IMR-90 (cell line): ENCODE measurements around the gene ANKH. TPM values are rescaled to one million over a fixed set of nuclear protein-coding genes. Genes with fewer than 3 reads are reported as not detected.

Source experiments
- ATAC-seq: fragments of 200-7000 bp; cut with Tn5 transposase; 2 replicates; pipeline ENCODE4 v1.9.1; 2020; ENCODE audit warnings: low read depth, mild to moderate bottlenecking, moderate library complexity
- BruUV-seq: library from RNA; stranded (reverse); fragments of 400-500 nt; replicated peaks from 2 replicates; lab custom pipeline; 2021; lab: Mats Ljungman, UMichigan
- CTCF ChIA-PET: fragments of 300-600 bp; formaldehyde crosslinking; extraction: SDS; loops from one replicate; lab custom pipeline; 2021; ENCODE audit warnings: antibody characterized with exemption; lab: Yijun Ruan, JAX
- POLR2A ChIA-PET: fragments of 300-600 bp; sonication (Branson Sonifier 250); formaldehyde crosslinking; loops from one replicate; lab custom pipeline; 2022; ENCODE audit warnings: antibody characterized with exemption; ENCODE audit not compliant: unreplicated experiment; lab: Charles Lee
- DNase-seq: peaks from one replicate; pipeline ENCODE4 v3.0.0; 2013
- H2AFZ ChIP-seq: replicated peaks from 2 replicates; pipeline ENCODE3; 2013; ENCODE audit warnings: low read length, mild to moderate bottlenecking; ENCODE audit not compliant: poor library complexity
- H2AK5ac ChIP-seq: 2 replicates; pipeline ENCODE4 v1.6.1; 2013; ENCODE audit warnings: low read depth, low read length, inconsistent platforms
- H2AK9ac ChIP-seq: replicated peaks from 2 replicates; pipeline ENCODE3; 2013; ENCODE audit warnings: mild to moderate bottlenecking, low read depth, low read length, moderate library complexity; ENCODE audit not compliant: poor library complexity
- H2BK120ac ChIP-seq: 2 replicates; pipeline ENCODE4 v1.6.1; 2013; ENCODE audit warnings: low read depth, low read length, inconsistent platforms
- H2BK15ac ChIP-seq: 3 replicates; pipeline ENCODE4 v1.6.1; 2013; ENCODE audit warnings: low read depth, low read length, inconsistent platforms
- H2BK20ac ChIP-seq: 2 replicates; pipeline ENCODE4 v1.6.1; 2013; ENCODE audit warnings: low read depth, mild to moderate bottlenecking, inconsistent platforms, low read length, moderate library complexity
- H2BK5ac ChIP-seq: 2 replicates; pipeline ENCODE4 v1.6.1; 2013; ENCODE audit warnings: mild to moderate bottlenecking, low read depth, low read length, inconsistent platforms; ENCODE audit not compliant: poor library complexity, severe bottlenecking
- H3K14ac ChIP-seq: replicated peaks from 2 replicates; pipeline ENCODE4 v1.6.1; 2013; ENCODE audit warnings: low read depth, low read length, inconsistent platforms
- H3K18ac ChIP-seq: 2 replicates; pipeline ENCODE4 v1.6.1; 2013; ENCODE audit warnings: low read depth, low read length, control low read depth
- H3K23ac ChIP-seq: 2 replicates; pipeline ENCODE4 v1.6.1; 2013; ENCODE audit warnings: low read depth, low read length, inconsistent platforms
- H3K27ac ChIP-seq: 2 replicates; pipeline ENCODE4 v1.5.1; 2013; ENCODE audit warnings: mild to moderate bottlenecking, control low read depth, low read length; ENCODE audit not compliant: insufficient read depth
- H3K27me3 ChIP-seq: 2 replicates; pipeline ENCODE4 v1.6.1; 2013; ENCODE audit warnings: low read length; ENCODE audit not compliant: control insufficient read depth, insufficient read depth
- H3K36me3 ChIP-seq: 2 replicates; pipeline ENCODE4 v1.6.1; 2013; ENCODE audit warnings: low read length, mixed read lengths; ENCODE audit not compliant: control insufficient read depth, insufficient read depth
- H3K4ac ChIP-seq: 2 replicates; pipeline ENCODE4 v1.6.1; 2013; ENCODE audit warnings: low read depth, low read length, inconsistent platforms
- H3K4me1 ChIP-seq: 2 replicates; pipeline ENCODE4 v1.6.1; 2013; ENCODE audit warnings: low read length, mixed read lengths; ENCODE audit not compliant: control insufficient read depth, insufficient read depth
- H3K4me2 ChIP-seq: 2 replicates; pipeline ENCODE4 v1.6.1; 2013; ENCODE audit warnings: low read depth, mild to moderate bottlenecking, control low read depth, low read length, moderate library complexity
- H3K4me3 ChIP-seq: 2 replicates; pipeline ENCODE4 v1.5.1; 2013; ENCODE audit warnings: low read depth, mild to moderate bottlenecking, control low read depth, low read length, moderate library complexity; ENCODE audit not compliant: insufficient read depth
- H3K56ac ChIP-seq: 2 replicates; pipeline ENCODE4 v1.6.1; 2013; ENCODE audit warnings: low read length, inconsistent platforms; ENCODE audit not compliant: insufficient read depth; ENCODE audit errors: extremely low read depth
- H3K79me1 ChIP-seq, 2 experiments: 2 replicates each; pipeline ENCODE4 v1.6.1; 2013; ENCODE audit warnings: low read length in 2 of 2, inconsistent platforms in 1 of 2, low read depth in 1 of 2
- H3K9ac ChIP-seq: 2 replicates; pipeline ENCODE4 v1.6.1; 2013; ENCODE audit warnings: low read depth, low read length, control low read depth
- H3K9me1 ChIP-seq: 2 replicates; pipeline ENCODE4 v1.6.1; 2013; ENCODE audit warnings: low read length, inconsistent platforms; ENCODE audit not compliant: insufficient read depth
- H3K9me3 ChIP-seq: 2 replicates; pipeline ENCODE4 v1.6.1; 2013; ENCODE audit warnings: low read length; ENCODE audit not compliant: control insufficient read depth, insufficient read depth
- H4K20me1 ChIP-seq: 2 replicates; pipeline ENCODE4 v1.6.1; 2013; ENCODE audit warnings: low read length, inconsistent platforms; ENCODE audit not compliant: insufficient read depth
- H4K5ac ChIP-seq: 2 replicates; pipeline ENCODE4 v1.6.1; 2013; ENCODE audit warnings: mild to moderate bottlenecking, low read depth, low read length, control low read depth
- H4K8ac ChIP-seq, 2 experiments: 2 replicates each; pipeline ENCODE4 v1.6.1; 2013; ENCODE audit warnings: low read depth in 2 of 2, low read length in 2 of 2, control low read depth in 1 of 2, inconsistent platforms in 1 of 2
- H4K91ac ChIP-seq: 2 replicates; pipeline ENCODE4 v1.6.1; 2013; ENCODE audit warnings: low read depth, low read length, inconsistent platforms; ENCODE audit not compliant: insufficient read depth
- BHLHE40 ChIP-seq: fragments of 150-350 bp; IDR thresholded peaks from 2 replicates; pipeline ENCODE4 v1.6.1; 2016; ENCODE audit warnings: mild to moderate bottlenecking, low read depth, low read length
- CTCF ChIP-seq: conservative IDR thresholded peaks from 2 replicates; pipeline ENCODE4 v1.5.1; 2012; ENCODE audit warnings: mild to moderate bottlenecking, low read depth, low read length, improper control_type of control experiment
- FOS ChIP-seq: fragments of 150-350 bp; IDR thresholded peaks from 2 replicates; pipeline ENCODE4 v1.6.1; 2016; ENCODE audit warnings: low read depth, low read length
- MAFK ChIP-seq: IDR thresholded peaks from 2 replicates; pipeline ENCODE4 v1.6.1; 2012; ENCODE audit warnings: low read depth, low read length, improper control_type of control experiment
- MAZ ChIP-seq: IDR thresholded peaks from 2 replicates; pipeline ENCODE4 v1.6.1; 2012; ENCODE audit warnings: low read depth, mild to moderate bottlenecking, low read length, improper control_type of control experiment, moderate library complexity, borderline replicate concordance
- MXI1 ChIP-seq: IDR thresholded peaks from 2 replicates; pipeline ENCODE4 v1.6.1; 2012; ENCODE audit warnings: low read depth, mild to moderate bottlenecking, low read length, moderate library complexity, borderline replicate concordance
- NFE2L2 ChIP-seq: fragments of 150-350 bp; IDR thresholded peaks from 2 replicates; pipeline ENCODE4 v1.6.1; 2016; ENCODE audit warnings: low read depth, mild to moderate bottlenecking, low read length
- RAD21 ChIP-seq: IDR thresholded peaks from 2 replicates; pipeline ENCODE4 v1.6.1; 2012; ENCODE audit warnings: low read length, improper control_type of control experiment
- RCOR1 ChIP-seq: IDR thresholded peaks from 2 replicates; pipeline ENCODE4 v1.6.1; 2012; ENCODE audit warnings: mild to moderate bottlenecking, low read length, improper control_type of control experiment; ENCODE audit not compliant: insufficient replicate concordance
- RFX5 ChIP-seq: IDR thresholded peaks from 2 replicates; pipeline ENCODE4 v1.8.0; 2012; ENCODE audit warnings: low read depth, mild to moderate bottlenecking, low read length, moderate library complexity
- SMC3 ChIP-seq: fragments of 150-350 bp; IDR thresholded peaks from 2 replicates; pipeline ENCODE4 v1.6.1; 2016; ENCODE audit warnings: low read depth, mild to moderate bottlenecking, antibody characterized with exemption, low read length, moderate library complexity
- USF2 ChIP-seq: fragments of 150-350 bp; IDR thresholded peaks from 2 replicates; pipeline ENCODE4 v1.6.1; 2017; ENCODE audit warnings: mild to moderate bottlenecking, antibody characterized with exemption, low read length, low read depth
- WGBS, 2 experiments: methylation state at CpG; one replicate each; pipeline versions ENCODE4 v1.1.5 to v1.1.7; 2013; ENCODE audit warnings: missing lambda C conversion rate in 2 of 2; ENCODE audit not compliant: insufficient read length in 1 of 2; ENCODE audit errors: extremely low coverage in 2 of 2; 5-methylcytosine and 5-hydroxymethylcytosine counted together
- dilution Hi-C: fragments of 300-500 bp; cut with HindIII; formaldehyde crosslinking; loops from one replicate; pipeline ENCODE4 v1.14.3; 2018; ENCODE audit warnings: low sequenced_read_pairs; ENCODE audit not compliant: unreplicated experiment
- in situ Hi-C: fragments of 300-500 bp; cut with MboI; formaldehyde crosslinking; loops from 3 replicates; pipeline ENCODE4 v1.14.3; 2019; ENCODE audit warnings: low sequenced_read_pairs, inconsistent platforms, mixed read lengths
- intact Hi-C: fragments of 100-400 bp; cut with micrococcal nuclease; formaldehyde crosslinking; loops from 2 replicates; pipeline ENCODE4 v1.10.0; 2022
- polyA plus RNA-seq, 3 experiments: library from polyadenylated mRNA; depleted of rRNA; stranded (reverse); fragments of >200 nt; gene quantifications; 2 replicates each; pipeline ENCODE4 v1.2.3, GENCODE V29; 2012; ENCODE audit warnings: low replicate concordance in 1 of 3
- total RNA-seq: library from RNA; depleted of rRNA; stranded (reverse); fragments of >200 nt; gene quantifications from 2 replicates; pipeline ENCODE4 v1.2.3, GENCODE V29; 2012

The ANKH gene
- total and polyA plus RNA-seq, 2 of the 4 experiments (the other 2 are of a cell fraction): 5.2 to 17.2 TPM

GRCh38 chr5:14906628-14907027 lies 35.0 kb upstream of the ANKH start:
- Histone ChIP-seq H2BK20ac (no peak overlapping the region), H2BK120ac (no peak overlapping the region), H2AFZ (no peak overlapping the region), H2AK5ac (no peak overlapping the region), H3K79me1 (no peaks in the 10 kb centered on the region), H3K18ac (no peak overlapping the region), H4K5ac (no peak overlapping the region), H4K91ac (no peak overlapping the region), H2BK5ac (no peak overlapping the region), H3K9me3 (no peaks in the 10 kb centered on the region), H3K27me3 (no peaks in the 10 kb centered on the region; the same call in 1 of the 2 replicates), H3K23ac (no peak overlapping the region), H2BK15ac (no peak overlapping the region), H4K20me1 (0 out of 2 replicates have a peak, but pooled peaks cover under 1% of the 10 kb centered on the region), H3K56ac (no peak overlapping the region), H4K8ac (no peak overlapping the region), H3K9ac (no peak overlapping the region), H3K4me1 (no peaks in the 10 kb centered on the region), H3K14ac (no peak overlapping the region), H3K4me3 (no peak overlapping the region), H3K27ac (no peak overlapping the region), H3K4ac (no peak overlapping the region), H2AK9ac (no peak overlapping the region), H3K4me2 (no peak overlapping the region), H3K9me1 (no peaks in the 10 kb centered on the region; the same call in 1 of the 2 replicates), H3K36me3 (no peaks in the 10 kb centered on the region)
- ATAC-seq (no peak), DNase-seq (no peak)
- ChIA-PET CTCF (no interaction called here), POLR2A (no interaction called here)
- TF ChIP-seq FOS (no peak), NFE2L2 (no peak), CTCF (no peak), BHLHE40 (no peak), MXI1 (no peak), MAZ (no peak), SMC3 (no peak), RCOR1 (no peak), USF2 (no peak), RFX5 (no peak), RAD21 (no peak), MAFK (no peak)
- dilution Hi-C loops: no loop called here
- no TSS peak for BruUV-seq
- in situ Hi-C loops: no loop called here
- WGBS, 2 experiments: no CpG with 5 or more reads among the region's 3 CpGs
- intact Hi-C loops: no loop called here
